ENCODE measurements around the gene LMX1B. TPM values are rescaled to one million over a fixed set of nuclear protein-coding genes. Genes with fewer than 3 reads are reported as not detected.
"Not testable (repeated sequence)": the region's sequence is repeated elsewhere in the genome, so short reads cannot be mapped to it uniquely, and the experiment has no call there.

The LMX1B gene
- total RNA-seq, 2 donors from 2014 or later, result 0.13 TPM; not detected in 1

DNA sequence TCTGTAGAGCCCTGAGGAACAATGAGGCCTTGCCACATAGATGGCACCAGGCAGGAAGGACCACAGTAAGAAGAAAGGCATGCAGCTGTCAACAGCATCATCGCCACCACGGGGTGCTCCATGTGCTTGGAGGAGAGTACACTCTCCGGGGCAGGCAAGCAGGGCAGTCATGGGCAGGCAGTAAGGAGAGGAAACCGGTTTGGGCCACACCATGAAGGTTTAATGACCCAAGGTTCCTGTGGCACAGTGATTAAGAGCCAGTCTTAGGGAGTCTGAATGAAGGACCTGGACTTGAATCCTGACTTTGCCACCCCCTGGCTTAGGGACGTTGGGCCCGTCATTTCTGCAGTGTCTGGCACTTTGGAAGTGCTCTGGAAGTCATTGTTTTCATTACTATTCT is 110.5 kb downstream of the LMX1B start:
- Histone ChIP-seq H3K27me3 (peaks cover 60% of the 10 kb centered on the region), H3K27ac (no peak overlapping the region), H3K9me3 (no peaks in the 10 kb centered on the region), H3K4me1 (no peaks in the 10 kb centered on the region), H3K4me3 (no peak overlapping the region), H3K36me3 (no peaks in the 10 kb centered on the region), H3K9ac (ENCODE audit: low read depth in 2 of 2, low read length in 2 of 2) (no peak overlapping the region)
- TF ChIP-seq, protein P1, sequence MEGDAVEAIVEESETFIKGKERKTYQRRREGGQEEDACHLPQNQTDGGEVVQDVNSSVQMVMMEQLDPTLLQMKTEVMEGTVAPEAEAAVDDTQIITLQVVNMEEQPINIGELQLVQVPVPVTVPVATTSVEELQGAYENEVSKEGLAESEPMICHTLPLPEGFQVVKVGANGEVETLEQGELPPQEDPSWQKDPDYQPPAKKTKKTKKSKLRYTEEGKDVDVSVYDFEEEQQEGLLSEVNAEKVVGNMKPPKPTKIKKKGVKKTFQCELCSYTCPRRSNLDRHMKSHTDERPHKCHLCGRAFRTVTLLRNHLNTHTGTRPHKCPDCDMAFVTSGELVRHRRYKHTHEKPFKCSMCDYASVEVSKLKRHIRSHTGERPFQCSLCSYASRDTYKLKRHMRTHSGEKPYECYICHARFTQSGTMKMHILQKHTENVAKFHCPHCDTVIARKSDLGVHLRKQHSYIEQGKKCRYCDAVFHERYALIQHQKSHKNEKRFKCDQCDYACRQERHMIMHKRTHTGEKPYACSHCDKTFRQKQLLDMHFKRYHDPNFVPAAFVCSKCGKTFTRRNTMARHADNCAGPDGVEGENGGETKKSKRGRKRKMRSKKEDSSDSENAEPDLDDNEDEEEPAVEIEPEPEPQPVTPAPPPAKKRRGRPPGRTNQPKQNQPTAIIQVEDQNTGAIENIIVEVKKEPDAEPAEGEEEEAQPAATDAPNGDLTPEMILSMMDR (IDR thresholded peaks at IDR 0.05), result no peak
- no peak for DNase-seq
- intact Hi-C loops (cut with DNase I), result no loop called here

- H3K27me3 ChIP-seq, result peaks cover 54% of the 10 kb centered on the region
- H3K4me1 ChIP-seq; DNase-seq; H3K4me3 ChIP-seq; intact Hi-C loops (cut with DNase I); H3K9ac ChIP-seq (ENCODE audit: low read depth in 2 of 2, low read length in 2 of 2); H3K9me3 ChIP-seq; H3K36me3 ChIP-seq; H3K27ac ChIP-seq: not testable (repeated sequence)
Measured at GRCh38 chr9:126725485-126725884, 111.8 kb downstream of the LMX1B start.

GRCh38 chr9:126728210-126728609 is 114.5 kb downstream of the LMX1B start:
- H3K9me3 ChIP-seq; H3K9ac ChIP-seq (ENCODE audit: low read depth in 2 of 2, low read length in 2 of 2); H3K36me3 ChIP-seq; H3K4me1 ChIP-seq; intact Hi-C loops (cut with DNase I); H3K27ac ChIP-seq; H3K4me3 ChIP-seq; DNase-seq: not testable (repeated sequence)
- H3K27me3 ChIP-seq, result peaks cover 31% of the 10 kb centered on the region

DNA sequence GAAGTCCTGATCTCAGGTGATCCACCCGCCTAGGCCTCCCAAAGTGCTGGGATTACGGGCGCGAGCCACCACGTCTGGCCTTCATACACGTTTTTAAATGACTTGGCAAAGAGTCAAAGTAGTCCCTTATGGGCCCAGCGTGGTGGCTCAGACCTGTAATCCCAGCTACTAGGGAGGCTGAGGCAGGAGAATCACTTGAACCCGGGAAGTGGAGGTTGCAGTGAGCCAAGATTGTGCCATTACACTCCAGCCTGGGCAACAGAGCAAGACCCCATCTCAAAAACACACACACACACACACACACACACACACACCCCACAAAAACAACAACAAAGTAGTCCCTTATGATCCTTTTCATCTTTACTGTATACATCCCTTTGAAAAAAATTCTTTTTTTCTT is 116.9 kb downstream of the LMX1B start:
- H3K36me3 ChIP-seq; intact Hi-C loops (cut with DNase I): not testable (repeated sequence)
- peaks cover 13% of the 10 kb centered on the region for H3K27me3 ChIP-seq

DNA sequence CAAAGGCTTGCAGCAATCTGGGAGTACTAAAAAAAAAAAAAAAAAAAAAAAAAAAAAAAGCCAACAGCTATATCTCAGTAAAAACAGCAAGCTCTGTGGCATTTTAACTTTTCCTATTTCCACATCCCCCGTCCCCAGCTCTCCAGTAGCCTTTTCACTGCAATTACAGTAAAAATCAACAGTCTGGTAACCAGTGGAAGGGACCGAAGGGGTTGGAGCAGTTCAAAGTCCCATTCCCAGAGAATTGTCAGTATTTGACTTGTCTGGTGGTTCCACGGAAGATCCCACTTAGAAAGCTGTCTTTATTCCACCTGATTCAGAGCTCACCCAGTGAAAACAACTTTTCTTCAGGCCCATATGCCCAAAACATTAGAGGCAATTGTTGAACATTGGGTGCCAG is 119.3 kb downstream of the LMX1B start:
- intact Hi-C loops (cut with DNase I), result no loop called here
- no peak overlapping the region for H3K4me3 ChIP-seq

More for the DNA sequence above, 116.9 kb downstream of the LMX1B start:
- not testable (repeated sequence) for H3K9ac ChIP-seq (ENCODE audit: low read depth in 2 of 2, low read length in 2 of 2); DNase-seq; H3K4me3 ChIP-seq; H3K27ac ChIP-seq; H3K9me3 ChIP-seq; H3K4me1 ChIP-seq

GRCh38 chr9:126734877-126735276 is 121.1 kb downstream of the LMX1B start:
- Histone ChIP-seq H3K9me3 (no peaks in the 10 kb centered on the region), H3K9ac (ENCODE audit: low read depth in 2 of 2, low read length in 2 of 2) (no peak overlapping the region), H3K36me3 (no peaks in the 10 kb centered on the region), H3K4me1 (no peaks in the 10 kb centered on the region), H3K4me3 (no peak overlapping the region), H3K27ac (no peak overlapping the region), H3K27me3 (no peaks in the 10 kb centered on the region)
- DNase-seq, result no peak
- intact Hi-C loops (cut with DNase I), result no loop called here
- TF ChIP-seq, protein P1 (IDR thresholded peaks at IDR 0.05), result no peak

More for the DNA sequence above, 119.3 kb downstream of the LMX1B start:
- H3K27me3 ChIP-seq, result no peaks in the 10 kb centered on the region
- H3K9me3 ChIP-seq, result no peaks in the 10 kb centered on the region
- H3K36me3 ChIP-seq, result no peaks in the 10 kb centered on the region
- H3K27ac ChIP-seq, result no peak overlapping the region
- H3K9ac ChIP-seq (ENCODE audit: low read depth in 2 of 2, low read length in 2 of 2), result no peak overlapping the region
- no peaks in the 10 kb centered on the region for H3K4me1 ChIP-seq
- TF ChIP-seq, protein P1 (IDR thresholded peaks at IDR 0.05), result no peak
- DNase-seq, result no peak

- Histone ChIP-seq H3K9me3 (no peaks in the 10 kb centered on the region), H3K9ac (ENCODE audit: low read depth in 2 of 2, low read length in 2 of 2) (no peak overlapping the region), H3K36me3 (no peaks in the 10 kb centered on the region), H3K27me3 (no peaks in the 10 kb centered on the region), H3K27ac (no peak overlapping the region), H3K4me3 (no peak overlapping the region), H3K4me1 (no peaks in the 10 kb centered on the region)
- DNase-seq, result no peak
- TF ChIP-seq, protein P1 (IDR thresholded peaks at IDR 0.05), result no peak
- intact Hi-C loops (cut with DNase I), result no loop called here
Measured at GRCh38 chr9:126735482-126735881, 121.8 kb downstream of the LMX1B start.
